ENCODE data around the gene MBLAC2.

MBLAC2 gene

GRCh38 chr5:90446961-90447360, 27.6 kb downstream of the MBLAC2 start:
- Mint-ChIP-seq H3K4me1 (no peaks in the 10 kb centered on the region), H3K4me3 (no peak overlapping the region), H3K27ac (no peak overlapping the region), H3K27me3 (ENCODE audit: low read depth, poor library complexity) (no peaks in the 10 kb centered on the region), H3K36me3 (ENCODE audit: low read depth) (peaks cover 6% of the 10 kb centered on the region), H3K9me3 (peaks cover 28% of the 10 kb centered on the region)
- no peak for DNase-seq
- no peak for TF ChIP-seq CTCF (IDR thresholded peaks at IDR 0.05)

GRCh38 chr5:90440644-90441043, 33.9 kb downstream of the MBLAC2 start:
- peak overlapping the region; percentile 75 for H3K27ac Mint-ChIP-seq
- H3K4me1 Mint-ChIP-seq = peaks cover 20% of the 10 kb centered on the region
- no peak for TF ChIP-seq CTCF (IDR thresholded peaks at IDR 0.05)
- H3K27me3 Mint-ChIP-seq (ENCODE audit: low read depth, poor library complexity) = no peaks in the 10 kb centered on the region
- H3K4me3 Mint-ChIP-seq = peak overlapping the region; percentile 84
- no peaks in the 10 kb centered on the region for H3K36me3 Mint-ChIP-seq (ENCODE audit: low read depth)
- DNase-seq = no peak
- peaks cover 7% of the 10 kb centered on the region for H3K9me3 Mint-ChIP-seq

GRCh38 chr5:90438100-90438499, 36.5 kb downstream of the MBLAC2 start:
- no peaks in the 10 kb centered on the region for H3K27me3 Mint-ChIP-seq (ENCODE audit: low read depth, poor library complexity)
- no peak overlapping the region for H3K4me3 Mint-ChIP-seq
- no peak for TF ChIP-seq CTCF (IDR thresholded peaks at IDR 0.05)

GRCh38 chr5:90437663-90438062, 36.9 kb downstream of the MBLAC2 start:
- Mint-ChIP-seq H3K4me3 (no peak overlapping the region), H3K4me1 (peaks cover 25% of the 10 kb centered on the region), H3K36me3 (ENCODE audit: low read depth) (no peaks in the 10 kb centered on the region), H3K9me3 (no peaks in the 10 kb centered on the region), H3K27me3 (ENCODE audit: low read depth, poor library complexity) (no peaks in the 10 kb centered on the region), H3K27ac (no peak overlapping the region)
- no peak for DNase-seq
- no peak for TF ChIP-seq CTCF (IDR thresholded peaks at IDR 0.05)

More at GRCh38 chr5:90438100-90438499, 36.5 kb downstream of the MBLAC2 start:
- Mint-ChIP-seq H3K9me3 (no peaks in the 10 kb centered on the region), H3K27ac (peak overlapping the region; percentile 33), H3K4me1 (peaks cover 22% of the 10 kb centered on the region), H3K36me3 (ENCODE audit: low read depth) (no peaks in the 10 kb centered on the region)
- no peak for DNase-seq

GRCh38 chr5:90434116-90434714, 40.4 kb downstream of the MBLAC2 start:
- peak; percentile 70 for TF ChIP-seq CTCF (IDR thresholded peaks at IDR 0.05)
- H3K27me3 Mint-ChIP-seq (ENCODE audit: low read depth, poor library complexity) = peaks cover 3% of the 10 kb centered on the region
- H3K4me1 Mint-ChIP-seq = peaks cover 5% of the 10 kb centered on the region
- H3K4me3 Mint-ChIP-seq = no peak overlapping the region
- peak; percentile 61 for DNase-seq
- H3K9me3 Mint-ChIP-seq = no peaks in the 10 kb centered on the region
- no peak overlapping the region for H3K27ac Mint-ChIP-seq
- H3K36me3 Mint-ChIP-seq (ENCODE audit: low read depth) = no peaks in the 10 kb centered on the region

- no peak for TF ChIP-seq CTCF (IDR thresholded peaks at IDR 0.05)
- Mint-ChIP-seq H3K9me3 (no peaks in the 10 kb centered on the region), H3K27me3 (ENCODE audit: low read depth, poor library complexity) (peaks cover 7% of the 10 kb centered on the region), H3K4me3 (no peak overlapping the region), H3K27ac (no peak overlapping the region), H3K4me1 (no peaks in the 10 kb centered on the region), H3K36me3 (ENCODE audit: low read depth) (no peaks in the 10 kb centered on the region)
- DNase-seq = no peak
These were observed 50.3 kb downstream of the MBLAC2 start for GRCh38 chr5:90424245-90424644.
